Activated CD8-positive, alpha-beta memory T cell treated with anti-CD3 and anti-CD28 coated beads, Interleukin-2, amount 10 ng/mL, durations not matched to agents 7 days and 5 days (primary cell): ENCODE results near the gene PLXDC2. TPM values are rescaled to one million over a fixed set of nuclear protein-coding genes. Genes with fewer than 3 reads are reported as not detected.
"Not testable (repeated sequence)": the region's sequence is repeated elsewhere in the genome, so short reads cannot be mapped to it uniquely, and the experiment has no call there.

ENCODE experiments used
- ATAC-seq: fragments of 150-1000 bp; cut with Tn5 transposase; one replicate; pipeline ENCODE4 v1.10.0; 2021; ENCODE audit warnings: moderate library complexity
- CTCF ChIA-PET: fragments of 350-600 bp; sonication (Branson Sonifier 250); formaldehyde crosslinking; loops from one replicate; lab custom pipeline; 2021; ENCODE audit warnings: antibody characterized with exemption; lab: Charles Lee
- DNase-seq: peaks from one replicate; pipeline ENCODE4 v3.0.0-alpha.2; 2020
- H3K27ac Mint-ChIP-seq: one replicate; pipeline ENCODE4 v1.8.0; 2021; ENCODE audit warnings: mild to moderate bottlenecking, mixed read lengths
- H3K27me3 Mint-ChIP-seq: one replicate; pipeline ENCODE4 v1.8.0; 2021; ENCODE audit warnings: mixed read lengths
- H3K36me3 Mint-ChIP-seq: one replicate; pipeline ENCODE4 v1.8.0; 2021; ENCODE audit warnings: mild to moderate bottlenecking, mixed read lengths
- H3K4me1 Mint-ChIP-seq: one replicate; pipeline ENCODE4 v1.8.0; 2021; ENCODE audit warnings: mixed read lengths
- H3K4me3 Mint-ChIP-seq: one replicate; pipeline ENCODE4 v1.8.0; 2021; ENCODE audit warnings: mild to moderate bottlenecking, moderate library complexity, mixed read lengths
- H3K9me3 Mint-ChIP-seq: one replicate; pipeline ENCODE4 v1.8.0; 2022; ENCODE audit warnings: low read depth, mixed read lengths
- total RNA-seq, 2 experiments: library from RNA; stranded (reverse); gene quantifications; one replicate each; pipeline ENCODE4 v1.2.3, GENCODE V29; 2021

PLXDC2 gene
- total RNA-seq, 2 experiments from 2014 or later, result 0.05 TPM; not detected in 1

DNA sequence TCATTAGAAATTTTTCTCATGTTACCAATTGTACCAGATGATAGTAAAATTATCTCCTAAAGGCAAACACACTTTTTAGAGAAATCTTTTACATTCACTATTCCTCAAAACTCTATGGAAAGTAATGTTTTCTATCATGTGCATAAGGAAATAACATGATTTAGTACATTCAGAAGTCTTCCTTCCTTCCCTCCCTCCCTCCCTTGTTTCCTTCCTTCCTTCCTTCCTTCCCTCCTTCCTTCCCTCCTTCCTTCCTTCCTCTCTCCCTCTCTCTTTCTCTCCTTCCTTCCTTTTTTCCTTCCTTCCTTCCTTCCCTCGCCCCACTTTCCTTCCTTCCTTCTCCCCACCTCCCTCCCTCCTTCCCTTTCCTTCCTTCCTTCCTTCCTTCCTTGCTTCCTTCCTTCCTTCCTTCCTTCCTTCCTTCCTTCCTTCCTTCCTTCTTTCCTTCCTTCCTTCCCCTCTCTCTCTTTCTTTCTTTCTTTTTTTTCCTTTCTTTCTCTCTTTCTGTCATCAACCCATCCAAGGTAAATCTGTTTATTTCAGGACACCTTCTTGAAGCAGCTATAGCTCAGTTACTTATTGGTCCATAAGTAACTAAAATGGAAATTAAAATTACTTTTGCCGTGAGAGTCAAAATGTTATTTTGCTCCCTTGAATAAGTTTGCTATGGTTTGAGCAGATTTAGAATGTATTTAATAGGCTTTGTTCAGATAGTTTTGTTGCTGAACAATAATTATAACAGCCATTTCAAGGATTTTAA, 197.9 kb downstream of the PLXDC2 start:
- Mint-ChIP-seq H3K4me3 (no peak overlapping the region), H3K27ac (no peak overlapping the region), H3K36me3 (no peaks in the 10 kb centered on the region), H3K9me3 (peaks cover 8% of the 10 kb centered on the region), H3K4me1 (no peaks in the 10 kb centered on the region), H3K27me3 (no peaks in the 10 kb centered on the region)
- no peak for ATAC-seq
- CTCF ChIA-PET, result no interaction called here
- DNase-seq, result no peak

DNA sequence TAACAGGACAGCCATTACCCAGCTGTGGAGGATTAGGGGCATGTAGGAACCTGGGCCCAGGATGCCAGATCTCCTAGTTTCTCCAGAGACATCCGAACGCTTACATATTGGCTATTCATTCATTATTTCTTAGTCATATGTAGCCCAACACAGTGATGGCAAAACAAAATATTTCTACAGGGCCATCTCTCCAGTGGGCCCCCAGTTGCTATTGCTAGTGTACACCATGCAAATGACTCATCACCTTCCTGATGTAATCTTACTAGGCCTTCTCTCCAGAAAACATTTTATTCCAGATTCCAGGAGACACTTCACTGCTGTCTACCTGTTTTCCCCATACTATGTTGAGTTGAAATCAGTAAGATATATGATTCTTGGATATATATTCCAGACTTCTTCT, 201.7 kb downstream of the PLXDC2 start:
- ATAC-seq, result no peak
- no peak overlapping the region for H3K4me3 Mint-ChIP-seq
- H3K9me3 Mint-ChIP-seq, result peaks cover 9% of the 10 kb centered on the region
- no peaks in the 10 kb centered on the region for H3K27me3 Mint-ChIP-seq
- no peak overlapping the region for H3K27ac Mint-ChIP-seq
- no peak for DNase-seq
- H3K4me1 Mint-ChIP-seq, result no peaks in the 10 kb centered on the region
- no peaks in the 10 kb centered on the region for H3K36me3 Mint-ChIP-seq
- CTCF ChIA-PET, result no interaction called here

DNA sequence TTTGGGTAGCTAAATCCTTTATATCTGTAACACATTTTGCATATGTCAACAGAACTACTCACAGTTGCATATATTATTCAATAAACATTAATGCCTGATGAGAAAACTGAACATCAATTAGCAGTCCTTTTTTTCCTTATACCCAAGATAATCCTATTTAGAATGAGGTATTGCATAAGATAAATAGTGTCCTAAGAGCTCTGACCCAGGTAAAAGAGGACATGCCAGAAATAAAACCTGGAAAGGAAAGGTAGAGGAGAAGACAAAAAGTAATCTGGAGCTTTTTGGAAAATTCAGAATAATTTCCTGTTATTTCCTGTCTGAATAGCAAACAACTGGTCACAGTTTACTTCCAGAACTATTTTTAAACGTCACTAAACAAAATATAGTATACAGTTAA, 204.4 kb downstream of the PLXDC2 start:
- Mint-ChIP-seq H3K27ac (no peak overlapping the region), H3K4me1 (no peaks in the 10 kb centered on the region), H3K36me3 (no peaks in the 10 kb centered on the region), H3K4me3 (no peak overlapping the region), H3K9me3 (peaks cover 6% of the 10 kb centered on the region), H3K27me3 (no peaks in the 10 kb centered on the region)
- DNase-seq, result no peak
- CTCF ChIA-PET, result no interaction called here
- no peak for ATAC-seq

DNA sequence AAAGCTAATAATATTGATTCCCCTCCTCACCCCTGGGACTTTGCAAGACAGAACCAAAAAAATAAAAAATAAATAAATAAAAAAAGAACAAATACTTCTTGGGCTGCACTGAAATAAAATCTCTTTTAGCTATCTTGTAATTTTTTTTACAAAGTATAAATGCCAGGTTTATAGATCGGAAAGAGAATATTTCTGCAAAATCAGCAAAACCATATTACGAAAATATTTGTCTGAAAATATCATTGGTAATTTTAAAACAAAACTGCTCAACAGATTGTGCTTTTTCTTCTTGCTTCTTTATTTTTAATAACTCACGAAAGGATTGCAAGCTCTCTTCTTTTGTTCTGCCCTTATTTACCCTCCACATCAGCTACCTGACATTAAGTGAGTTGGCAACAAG, 213.3 kb downstream of the PLXDC2 start:
- H3K27me3 Mint-ChIP-seq, result no peaks in the 10 kb centered on the region
- no peak for ATAC-seq
- DNase-seq, result no peak
- H3K36me3 Mint-ChIP-seq, result no peaks in the 10 kb centered on the region
- no peaks in the 10 kb centered on the region for H3K4me1 Mint-ChIP-seq
- CTCF ChIA-PET, result no interaction called here
- no peaks in the 10 kb centered on the region for H3K9me3 Mint-ChIP-seq
- H3K27ac Mint-ChIP-seq, result no peak overlapping the region
- H3K4me3 Mint-ChIP-seq, result no peak overlapping the region

DNA sequence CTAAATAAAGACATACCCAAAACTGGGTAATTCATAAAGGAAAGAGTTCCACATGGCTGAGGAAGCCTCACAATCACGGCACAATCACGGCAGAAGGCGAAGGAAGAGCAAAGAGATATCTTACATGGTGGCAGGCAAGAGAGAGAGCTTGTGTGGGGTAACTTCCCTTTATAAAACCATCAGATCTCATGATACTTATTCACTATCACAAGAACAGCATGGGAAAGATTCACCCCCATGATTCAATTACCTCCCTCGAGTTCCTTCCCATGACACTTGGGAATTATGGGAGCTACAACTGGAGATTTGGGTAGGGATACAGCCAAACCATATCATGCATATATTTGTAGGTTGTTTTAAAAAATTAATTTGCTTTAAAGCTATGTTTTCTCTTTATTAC, 217.2 kb downstream of the PLXDC2 start:
- CTCF ChIA-PET, result no interaction called here
- Mint-ChIP-seq H3K36me3 (no peaks in the 10 kb centered on the region), H3K4me1 (no peaks in the 10 kb centered on the region), H3K4me3 (no peak overlapping the region), H3K27ac (no peak overlapping the region), H3K9me3 (no peaks in the 10 kb centered on the region), H3K27me3 (no peaks in the 10 kb centered on the region)
- DNase-seq, result no peak
- no peak for ATAC-seq

DNA sequence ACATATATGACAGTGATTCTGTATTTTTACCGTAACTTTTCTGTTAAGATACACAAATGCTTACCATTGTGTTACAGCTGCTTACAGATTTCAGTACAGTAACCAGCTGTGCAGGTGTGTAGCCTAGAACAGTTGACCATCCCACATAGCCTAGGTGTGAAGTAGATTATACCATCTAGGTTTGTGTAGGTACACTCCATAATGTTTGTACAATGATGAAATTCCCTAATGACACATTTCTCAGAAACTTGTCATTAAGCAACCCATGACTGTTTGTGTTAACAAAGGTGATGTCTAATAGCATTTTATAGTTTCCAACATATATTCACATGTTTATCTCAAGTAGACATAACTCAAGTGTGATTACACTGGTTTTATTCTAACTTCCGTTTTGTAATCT, 218.5 kb downstream of the PLXDC2 start:
- no peak for ATAC-seq
- DNase-seq, result no peak
- H3K36me3 Mint-ChIP-seq, result no peaks in the 10 kb centered on the region
- no peak overlapping the region for H3K27ac Mint-ChIP-seq
- no peaks in the 10 kb centered on the region for H3K4me1 Mint-ChIP-seq
- H3K9me3 Mint-ChIP-seq, result no peaks in the 10 kb centered on the region
- CTCF ChIA-PET, result no interaction called here
- no peak overlapping the region for H3K4me3 Mint-ChIP-seq
- H3K27me3 Mint-ChIP-seq, result no peaks in the 10 kb centered on the region

DNA sequence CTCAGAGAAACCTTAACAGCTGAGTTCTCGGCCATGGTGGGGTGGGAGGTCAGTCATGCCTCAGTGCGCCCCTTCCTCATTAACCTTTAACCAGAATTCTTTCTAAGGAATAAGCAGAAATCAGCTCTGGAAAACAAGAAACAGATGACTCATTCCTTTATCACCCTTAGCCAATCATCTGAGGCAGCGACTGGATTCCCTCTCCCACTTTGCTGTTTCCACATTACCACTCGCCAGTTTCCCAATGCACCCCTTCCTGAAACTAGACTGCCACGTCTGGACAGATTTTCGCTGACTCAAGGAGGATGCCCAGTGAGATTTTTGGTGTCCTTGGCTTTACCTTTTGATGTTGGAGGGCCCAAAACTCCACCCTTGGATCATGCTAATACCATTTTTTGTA, 223.8 kb downstream of the PLXDC2 start:
- CTCF ChIA-PET, result no interaction called here
- no peaks in the 10 kb centered on the region for H3K9me3 Mint-ChIP-seq
- H3K4me3 Mint-ChIP-seq, result no peak overlapping the region
- no peaks in the 10 kb centered on the region for H3K27me3 Mint-ChIP-seq
- no peaks in the 10 kb centered on the region for H3K36me3 Mint-ChIP-seq
- ATAC-seq (no peak), DNase-seq (no peak)
- no peaks in the 10 kb centered on the region for H3K4me1 Mint-ChIP-seq
- no peak overlapping the region for H3K27ac Mint-ChIP-seq

DNA sequence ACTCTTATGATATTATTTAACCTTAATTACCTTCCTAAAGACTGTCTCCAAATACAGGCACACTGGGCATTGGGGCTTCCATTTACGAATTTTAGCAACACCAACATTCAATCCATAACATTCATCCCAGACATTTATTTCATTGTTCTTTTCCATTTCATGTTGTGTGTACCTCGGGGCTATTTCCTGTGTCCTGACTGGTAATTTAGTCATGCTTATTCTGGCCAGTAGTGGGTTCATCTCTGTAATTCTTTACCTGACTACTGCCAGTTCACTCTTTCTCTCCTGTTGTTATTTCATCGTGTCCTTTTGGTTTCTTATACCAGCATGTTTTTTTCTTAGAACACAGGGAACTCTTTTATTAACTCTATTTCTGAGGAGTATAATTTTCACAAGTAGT, 225.7 kb downstream of the PLXDC2 start:
- no peak overlapping the region for H3K4me3 Mint-ChIP-seq
- H3K27ac Mint-ChIP-seq, result no peak overlapping the region
- H3K36me3 Mint-ChIP-seq, result no peaks in the 10 kb centered on the region
- no peaks in the 10 kb centered on the region for H3K9me3 Mint-ChIP-seq
- no peaks in the 10 kb centered on the region for H3K27me3 Mint-ChIP-seq
- ATAC-seq (no peak), DNase-seq (no peak)
- CTCF ChIA-PET, result no interaction called here
- H3K4me1 Mint-ChIP-seq, result no peaks in the 10 kb centered on the region

DNA sequence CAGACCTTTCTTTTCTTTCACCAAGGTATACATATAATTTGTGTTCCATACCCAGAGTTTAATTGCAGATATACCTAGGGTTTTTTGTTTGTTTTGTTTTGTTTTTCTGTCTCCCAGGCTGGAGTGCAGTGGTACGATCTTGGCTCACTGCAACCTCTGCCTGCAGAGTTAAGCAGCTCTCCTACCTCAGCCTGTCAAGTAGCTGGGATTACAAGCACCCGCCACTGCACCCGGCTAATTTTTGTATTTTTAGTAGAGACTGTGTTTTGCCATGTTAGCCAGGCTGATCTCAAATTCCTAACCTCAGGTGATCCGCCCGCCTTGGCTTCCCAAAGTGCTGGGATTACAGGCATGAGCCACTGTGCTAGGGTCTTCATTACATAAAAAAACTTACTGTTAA, 228.9 kb downstream of the PLXDC2 start:
- H3K9me3 Mint-ChIP-seq, H3K4me3 Mint-ChIP-seq, ATAC-seq, H3K4me1 Mint-ChIP-seq, DNase-seq, H3K36me3 Mint-ChIP-seq, CTCF ChIA-PET, H3K27ac Mint-ChIP-seq, H3K27me3 Mint-ChIP-seq: not testable (repeated sequence)

DNA sequence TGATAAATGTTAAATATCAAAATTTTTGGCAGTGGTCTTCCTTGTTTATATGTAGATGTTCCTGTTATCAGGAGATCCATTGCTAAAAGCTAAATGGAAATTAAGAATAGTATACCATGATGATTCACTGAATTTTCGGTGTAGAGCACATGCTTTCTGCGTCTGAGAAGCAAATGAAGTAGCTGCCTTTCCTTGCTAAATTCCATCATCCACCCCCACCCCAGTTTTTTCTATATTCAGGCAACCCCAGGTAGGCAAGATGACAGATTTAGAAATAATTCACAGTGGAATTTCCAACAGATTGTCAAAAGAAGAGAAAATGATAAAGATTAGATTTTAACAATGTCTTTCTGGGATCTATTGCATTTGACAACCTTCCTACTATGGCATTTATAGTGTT, 231.9 kb downstream of the PLXDC2 start:
- H3K27me3 Mint-ChIP-seq, result no peaks in the 10 kb centered on the region
- CTCF ChIA-PET, result no interaction called here
- H3K36me3 Mint-ChIP-seq, result no peaks in the 10 kb centered on the region
- H3K4me3 Mint-ChIP-seq, result no peak overlapping the region
- ATAC-seq (no peak), DNase-seq (no peak)
- H3K9me3 Mint-ChIP-seq, result no peaks in the 10 kb centered on the region
- no peak overlapping the region for H3K27ac Mint-ChIP-seq
- no peaks in the 10 kb centered on the region for H3K4me1 Mint-ChIP-seq

DNA sequence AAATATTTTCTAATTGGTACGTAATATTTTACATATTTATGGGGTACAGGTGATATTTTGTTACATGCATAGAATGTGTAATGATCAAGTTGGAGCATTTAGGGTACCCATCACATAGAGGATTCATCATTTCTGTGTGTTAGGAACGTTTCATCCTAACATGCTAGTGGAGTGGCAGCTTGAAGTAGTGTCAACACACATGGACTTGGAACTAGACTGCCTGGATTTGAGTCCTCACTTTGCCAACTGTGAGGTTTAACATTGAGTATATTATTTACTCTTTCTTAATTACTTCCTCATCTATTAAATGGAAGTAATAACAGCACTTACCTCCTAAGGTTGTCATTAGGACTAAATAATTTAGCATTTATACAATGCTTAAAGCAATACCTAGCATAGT, 241.9 kb downstream of the PLXDC2 start:
- no peaks in the 10 kb centered on the region for H3K27me3 Mint-ChIP-seq
- H3K36me3 Mint-ChIP-seq, result no peaks in the 10 kb centered on the region
- H3K9me3 Mint-ChIP-seq, result peaks cover 12% of the 10 kb centered on the region
- no peak for DNase-seq
- no peak overlapping the region for H3K4me3 Mint-ChIP-seq
- CTCF ChIA-PET, result no interaction called here
- H3K27ac Mint-ChIP-seq, result no peak overlapping the region
- ATAC-seq, result no peak
- H3K4me1 Mint-ChIP-seq, result no peaks in the 10 kb centered on the region

DNA sequence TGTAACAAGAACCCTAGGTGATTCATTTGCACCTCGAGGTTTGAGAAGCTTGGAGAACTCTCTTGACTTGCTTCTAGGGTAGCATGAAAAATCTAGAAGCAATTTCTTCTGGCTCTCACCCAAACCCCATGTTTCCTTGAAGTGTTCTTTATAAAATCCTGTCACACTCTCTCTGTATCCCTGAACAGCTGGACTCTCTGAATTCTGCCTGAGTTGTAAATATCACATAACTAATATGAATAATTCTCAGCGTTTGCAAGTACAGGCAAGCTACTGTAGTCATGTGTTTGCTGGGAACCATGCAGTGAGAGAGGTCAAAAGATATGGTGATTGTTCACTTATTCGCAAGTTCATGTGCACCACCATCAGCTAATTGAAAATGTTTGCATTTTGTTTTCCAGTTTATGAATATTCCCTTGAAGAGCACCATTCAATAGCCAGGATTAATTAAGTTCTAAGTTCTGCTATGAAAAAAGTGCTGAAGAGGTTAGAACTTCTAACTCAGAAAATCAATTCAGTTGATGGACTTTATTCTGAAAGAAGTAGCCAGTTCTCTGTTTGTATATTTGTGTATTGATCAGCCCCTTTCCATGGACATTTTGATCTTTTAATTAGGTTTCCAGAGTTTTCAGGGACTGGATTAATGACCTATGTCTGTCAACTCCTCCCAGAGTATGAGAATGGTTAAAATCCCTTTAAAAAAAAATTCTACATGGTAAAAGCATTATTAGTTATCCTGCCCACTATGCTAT, 243.0 kb downstream of the PLXDC2 start:
- CTCF ChIA-PET, result no interaction called here
- H3K36me3 Mint-ChIP-seq, result no peaks in the 10 kb centered on the region
- H3K27me3 Mint-ChIP-seq, result no peaks in the 10 kb centered on the region
- DNase-seq (no peak), ATAC-seq (no peak)
- no peak overlapping the region for H3K4me3 Mint-ChIP-seq
- H3K9me3 Mint-ChIP-seq, result peaks cover 9% of the 10 kb centered on the region
- no peak overlapping the region for H3K27ac Mint-ChIP-seq
- H3K4me1 Mint-ChIP-seq, result no peaks in the 10 kb centered on the region

DNA sequence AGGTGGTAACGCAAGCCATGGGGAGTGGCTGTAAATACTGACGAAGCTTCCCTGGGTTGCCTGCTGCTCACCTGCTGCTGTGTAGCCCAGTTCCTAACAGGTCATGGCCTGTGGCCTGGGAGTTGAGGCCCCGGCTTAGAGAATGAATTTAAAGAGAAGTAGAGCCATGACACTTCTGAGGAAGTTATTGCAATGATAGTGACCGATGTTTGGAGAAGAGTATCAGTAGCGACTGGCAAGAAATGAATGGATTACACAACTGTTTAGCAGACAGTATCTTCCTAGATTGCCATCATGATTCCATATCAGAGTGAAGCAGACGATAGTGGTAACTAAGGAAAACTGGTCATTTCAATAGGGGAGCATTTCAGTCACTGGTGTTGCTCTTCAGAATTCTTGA, 249.6 kb downstream of the PLXDC2 start:
- Mint-ChIP-seq H3K36me3 (no peaks in the 10 kb centered on the region), H3K27me3 (no peaks in the 10 kb centered on the region), H3K27ac (no peak overlapping the region), H3K9me3 (peaks cover 7% of the 10 kb centered on the region), H3K4me3 (no peak overlapping the region), H3K4me1 (no peaks in the 10 kb centered on the region)
- ATAC-seq, result no peak
- DNase-seq, result no peak
- CTCF ChIA-PET, result no interaction called here

DNA sequence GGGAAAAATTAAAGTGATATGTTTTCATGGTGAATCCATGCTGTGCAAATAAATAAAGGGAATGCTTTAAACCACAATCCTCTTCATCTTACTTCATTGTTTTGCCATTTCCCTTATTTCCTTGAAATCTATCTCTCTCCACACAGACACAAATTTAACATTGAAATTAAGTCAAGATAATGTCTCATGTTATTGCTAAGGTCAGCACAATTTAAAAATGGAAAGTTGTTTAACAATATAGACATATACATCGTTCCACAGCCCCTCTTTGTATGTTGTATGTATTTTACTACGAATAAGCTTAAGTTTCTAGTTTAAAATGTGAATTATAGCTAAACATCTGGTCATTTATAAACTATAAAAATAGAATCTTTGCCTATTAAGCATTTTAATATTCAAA, 256.9 kb downstream of the PLXDC2 start:
- Mint-ChIP-seq H3K9me3 (peaks cover 13% of the 10 kb centered on the region), H3K27me3 (no peaks in the 10 kb centered on the region), H3K27ac (no peak overlapping the region), H3K36me3 (no peaks in the 10 kb centered on the region), H3K4me1 (no peaks in the 10 kb centered on the region), H3K4me3 (no peak overlapping the region)
- CTCF ChIA-PET, result no interaction called here
- no peak for ATAC-seq
- no peak for DNase-seq
